ENCODE measurements around the gene LRP1.

The LRP1 gene

GRCh38 chr12:57099047-57099714 is 29.1 kb upstream of the LRP1 start:
- in situ Hi-C loops (cut with MboI; ENCODE audit: low sequenced_read_pairs, unreplicated experiment): no loop called here
- no peak for TF ChIP-seq CTCF (IDR thresholded peaks at IDR 0.05; ENCODE audit: borderline replicate concordance, control extremely low read depth, extremely low read depth, insufficient read depth, missing control alignments)
- peak; percentile 6 for DNase-seq (ENCODE audit: low spot score)

GRCh38 chr12:57099766-57100165 is 28.5 kb upstream of the LRP1 start:
- DNase-seq (ENCODE audit: low spot score): no peak
- in situ Hi-C loops (cut with MboI; ENCODE audit: low sequenced_read_pairs, unreplicated experiment): no loop called here
- no peak for TF ChIP-seq CTCF (IDR thresholded peaks at IDR 0.05; ENCODE audit: borderline replicate concordance, control extremely low read depth, extremely low read depth, insufficient read depth, missing control alignments)

GRCh38 chr12:57101892-57102695 is 26.2 kb upstream of the LRP1 start:
- DNase-seq (ENCODE audit: low spot score): peak; percentile 18
- in situ Hi-C loops (cut with MboI; ENCODE audit: low sequenced_read_pairs, unreplicated experiment): no loop called here

GRCh38 chr12:57103856-57104255 is 24.4 kb upstream of the LRP1 start:
- no peak for DNase-seq (ENCODE audit: low spot score)
- in situ Hi-C loops (cut with MboI; ENCODE audit: low sequenced_read_pairs, unreplicated experiment): no loop called here
- no peak for TF ChIP-seq CTCF (IDR thresholded peaks at IDR 0.05; ENCODE audit: borderline replicate concordance, control extremely low read depth, extremely low read depth, insufficient read depth, missing control alignments)

More at GRCh38 chr12:57101892-57102695, 26.2 kb upstream of the LRP1 start:
- TF ChIP-seq CTCF (IDR thresholded peaks at IDR 0.05; ENCODE audit: borderline replicate concordance, control extremely low read depth, extremely low read depth, insufficient read depth, missing control alignments): no peak

GRCh38 chr12:57104292-57104910 is 23.9 kb upstream of the LRP1 start:
- in situ Hi-C loops (cut with MboI; ENCODE audit: low sequenced_read_pairs, unreplicated experiment): no loop called here

More at GRCh38 chr12:57104292-57104910, 23.9 kb upstream of the LRP1 start:
- peak; percentile 26 for DNase-seq (ENCODE audit: low spot score)
- no peak for TF ChIP-seq CTCF (IDR thresholded peaks at IDR 0.05; ENCODE audit: borderline replicate concordance, control extremely low read depth, extremely low read depth, insufficient read depth, missing control alignments)

Measured in GM13976 (cell line).